NCI-H526 (cell line): ENCODE data around the gene RHBDL1.

ENCODE experiments used
- DNase-seq, 2 experiments: peaks; one replicate each; lab custom pipeline; 2025; lab: John Stamatoyannopoulos, UW

The RHBDL1 gene

GRCh38 chr16:637081-638018, 38.1 kb upstream of the RHBDL1 start:
- DNase-seq, result peak in 1 of 2 experiments; percentile 59

- DNase-seq, result no peak
Measured at GRCh38 chr16:638034-638543, 37.4 kb upstream of the RHBDL1 start.

- DNase-seq, result no peak
Measured at GRCh38 chr16:638836-639235, 36.6 kb upstream of the RHBDL1 start.

- no peak for DNase-seq
Measured at GRCh38 chr16:640614-641013, 34.9 kb upstream of the RHBDL1 start.

- DNase-seq, result peak in 1 of 2 experiments; percentile 83
Measured at GRCh38 chr16:641326-642188, 33.9 kb upstream of the RHBDL1 start, which contains the start of gene MCRIP2. MCRIP2 (plus strand) TSS chr16:641828; CDS start chr16:641992, 164 bp downstream.

- peak in 1 of 2 experiments; percentile 61 for DNase-seq
Measured at GRCh38 chr16:642189-643049, 33.1 kb upstream of the RHBDL1 start.

- DNase-seq, result no peak
Measured at GRCh38 chr16:643050-643368, 32.5 kb upstream of the RHBDL1 start.

- DNase-seq, result no peak
Measured at GRCh38 chr16:644556-644955, 30.9 kb upstream of the RHBDL1 start.

GRCh38 chr16:645852-646678, 29.4 kb upstream of the RHBDL1 start:
- DNase-seq, result no peak

- DNase-seq, result no peak
Measured at GRCh38 chr16:646679-647172, 28.7 kb upstream of the RHBDL1 start.

- no peak for DNase-seq
Measured at GRCh38 chr16:647173-647902, 28.1 kb upstream of the RHBDL1 start.

GRCh38 chr16:648071-648780, 27.2 kb upstream of the RHBDL1 start:
- peak in 1 of 2 experiments; percentile 71 for DNase-seq

- DNase-seq, result peak; percentile 74 to 93
Measured at GRCh38 chr16:648781-649589, 26.5 kb upstream of the RHBDL1 start, which contains the start of gene WDR90. WDR90 (plus strand) TSS chr16:649365; CDS start chr16:649417, 52 bp downstream.

- DNase-seq, result peak in 1 of 2 experiments; percentile 20
Measured at GRCh38 chr16:649631-650030, 25.8 kb upstream of the RHBDL1 start.

GRCh38 chr16:651844-652243, 23.6 kb upstream of the RHBDL1 start:
- no peak for DNase-seq

GRCh38 chr16:652454-653305, 22.8 kb upstream of the RHBDL1 start:
- no peak for DNase-seq

GRCh38 chr16:654034-654433, 21.4 kb upstream of the RHBDL1 start:
- no peak for DNase-seq
